HS-5 (cell line): ENCODE data around the gene BCAS4.

ENCODE experiments used
- DNase-seq: peaks from one replicate; pipeline ENCODE4 v3.0.0-alpha.2; 2012; ENCODE audit warnings: low read depth

The BCAS4 gene

GRCh38 chr20:50823319-50823718 is 28.5 kb downstream of the BCAS4 start:
- DNase-seq: no peak

- DNase-seq: peak; percentile 40
Observed at GRCh38 chr20:50824137-50824536, 29.3 kb downstream of the BCAS4 start.

GRCh38 chr20:50826121-50826520 is 31.3 kb downstream of the BCAS4 start:
- no peak for DNase-seq

DNA sequence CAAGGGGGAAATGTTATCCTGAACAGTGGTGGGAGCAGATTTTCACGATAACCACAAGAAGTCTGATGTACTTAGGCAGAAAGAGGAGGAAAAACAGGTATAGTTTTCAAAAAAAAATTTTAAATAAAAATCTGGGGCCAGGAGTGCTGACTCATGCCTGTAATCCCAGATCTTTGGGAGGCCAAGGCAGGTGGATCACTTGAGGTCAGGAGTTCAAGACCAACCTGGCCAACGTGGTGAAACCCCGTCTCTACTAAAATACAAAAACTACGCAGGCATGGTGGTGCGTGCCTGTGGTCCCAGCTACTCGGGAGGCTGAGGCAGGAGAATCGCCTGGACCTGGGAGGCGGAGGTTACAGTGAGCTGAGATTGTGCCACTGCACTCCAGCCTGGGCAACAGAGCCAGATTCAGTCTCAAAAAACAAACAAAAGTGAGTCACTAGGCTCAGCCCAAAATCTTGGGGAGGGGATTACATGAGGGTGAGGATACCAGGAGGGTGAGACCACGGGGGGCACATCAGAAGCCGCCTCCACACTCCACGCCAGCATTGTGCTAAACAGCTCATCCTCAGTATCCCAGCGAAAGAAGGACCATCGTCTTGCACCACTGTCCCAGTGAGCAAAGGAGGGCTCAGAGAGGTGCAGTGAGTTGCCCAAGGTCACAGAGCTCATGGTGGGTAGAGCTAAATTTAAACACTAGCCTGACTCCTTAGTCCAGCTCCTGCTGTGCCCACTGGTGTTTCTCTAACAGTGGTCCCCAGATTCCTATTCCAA is 33.7 kb downstream of the BCAS4 start:
- DNase-seq: no peak

DNA sequence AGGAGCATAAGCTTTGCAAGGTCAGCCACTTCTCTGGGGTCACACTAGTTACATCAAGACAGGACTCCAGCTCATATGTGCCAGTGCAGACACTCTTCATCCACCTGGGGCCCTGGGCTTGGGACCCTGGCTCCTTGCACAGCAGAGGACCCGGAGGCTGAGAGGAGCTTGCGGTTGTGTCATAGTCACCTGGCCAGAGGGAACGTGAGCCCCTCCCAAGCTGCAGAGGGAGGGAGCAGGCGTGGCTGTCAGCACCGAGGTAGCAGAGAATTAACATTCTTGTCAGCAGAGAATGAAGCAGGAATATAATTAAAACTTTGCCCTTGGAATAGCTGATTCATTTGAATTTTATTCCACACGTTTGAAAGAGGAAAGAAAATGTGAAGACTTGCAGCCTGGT is 36.8 kb downstream of the BCAS4 start:
- no peak for DNase-seq

DNA sequence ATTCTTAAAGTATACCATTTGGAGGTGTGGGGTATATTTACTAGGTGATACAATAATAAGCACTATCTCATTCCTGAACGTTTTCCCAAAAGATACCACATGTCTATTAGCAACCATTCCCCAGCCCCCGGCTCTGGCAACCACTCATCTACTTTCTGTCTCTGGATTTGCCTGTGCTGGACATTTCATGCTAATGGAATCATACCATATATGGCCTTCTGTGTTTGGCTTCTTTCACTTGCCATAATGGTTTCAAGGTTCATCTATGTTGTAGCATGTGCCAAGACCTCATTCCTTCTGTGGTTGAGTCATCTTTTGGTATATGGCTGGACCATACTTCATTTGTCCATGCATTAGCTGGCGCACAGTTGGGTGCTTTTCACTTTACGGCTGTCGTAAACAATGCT is 39.7 kb downstream of the BCAS4 start:
- peak; percentile 76 for DNase-seq

- peak; percentile 60 for DNase-seq
Observed at GRCh38 chr20:50837532-50838321, 42.9 kb downstream of the BCAS4 start.

GRCh38 chr20:50838322-50838625 is 43.4 kb downstream of the BCAS4 start:
- DNase-seq: no peak

- DNase-seq: no peak
Observed at GRCh38 chr20:50838707-50839385, 44.0 kb downstream of the BCAS4 start.

DNA sequence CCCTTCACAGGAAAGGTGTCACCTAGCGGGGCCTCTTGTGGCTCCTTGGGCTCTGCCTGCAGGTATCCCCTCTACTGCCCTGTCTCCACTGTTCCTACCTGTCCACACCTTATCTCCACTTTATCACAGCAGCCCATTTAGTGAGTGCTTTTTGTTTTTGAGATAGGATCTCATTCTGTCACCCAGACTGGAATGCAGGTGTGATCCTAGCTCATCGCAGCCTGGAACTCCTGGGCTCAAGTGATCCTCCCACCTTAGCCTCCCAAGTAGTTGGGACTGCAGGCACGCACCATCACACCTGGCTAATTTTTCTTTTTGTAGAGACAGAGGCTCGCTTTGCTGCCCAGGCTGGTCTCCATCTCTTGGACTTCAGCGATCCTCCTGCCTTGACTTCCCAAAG is 48.0 kb downstream of the BCAS4 start:
- no peak for DNase-seq

DNA sequence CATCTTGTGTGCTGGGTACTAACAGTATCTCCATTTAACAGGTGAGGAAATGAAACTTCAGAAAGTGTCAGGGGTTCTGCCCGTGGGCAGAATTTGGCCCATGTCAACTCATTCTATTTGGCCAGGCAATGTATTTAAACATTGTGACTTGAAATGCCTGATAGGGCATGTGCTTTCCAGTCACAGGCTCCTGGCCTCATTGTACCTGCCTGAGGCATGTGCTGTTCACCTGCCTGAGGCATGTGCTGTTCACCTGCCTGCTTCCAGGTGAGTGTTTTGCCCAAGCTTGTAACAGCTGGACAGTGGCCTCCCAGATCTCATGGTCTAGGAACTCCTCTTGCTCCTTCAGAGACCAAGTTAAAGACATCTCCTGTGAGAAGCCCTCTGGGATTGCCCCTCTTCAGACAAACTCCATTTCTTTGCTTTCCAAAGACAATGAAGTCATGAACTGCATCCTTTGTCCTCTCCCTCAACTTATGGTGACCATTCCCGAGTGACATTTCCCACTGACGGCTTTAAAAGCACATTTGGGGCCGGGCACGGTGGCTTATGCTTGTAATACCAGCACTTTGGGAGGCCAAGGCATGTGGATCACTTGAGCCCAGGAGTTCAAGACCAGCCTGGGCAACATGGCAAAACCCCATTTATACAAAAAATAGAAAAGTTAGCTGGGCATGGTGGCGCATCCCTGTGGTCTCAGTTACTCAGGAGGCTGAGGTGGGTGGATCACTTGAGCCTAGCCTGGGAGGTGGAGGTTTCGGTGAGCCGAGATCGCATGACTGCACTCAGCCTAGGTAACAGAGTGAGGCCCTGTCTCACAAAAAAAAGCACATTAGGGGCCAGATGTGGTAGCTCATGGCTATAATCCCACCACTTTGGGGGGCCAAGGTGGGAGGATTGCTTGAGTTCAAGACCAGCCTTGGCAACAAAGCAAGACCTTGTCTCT is 48.7 kb downstream of the BCAS4 start:
- DNase-seq: no peak

DNA sequence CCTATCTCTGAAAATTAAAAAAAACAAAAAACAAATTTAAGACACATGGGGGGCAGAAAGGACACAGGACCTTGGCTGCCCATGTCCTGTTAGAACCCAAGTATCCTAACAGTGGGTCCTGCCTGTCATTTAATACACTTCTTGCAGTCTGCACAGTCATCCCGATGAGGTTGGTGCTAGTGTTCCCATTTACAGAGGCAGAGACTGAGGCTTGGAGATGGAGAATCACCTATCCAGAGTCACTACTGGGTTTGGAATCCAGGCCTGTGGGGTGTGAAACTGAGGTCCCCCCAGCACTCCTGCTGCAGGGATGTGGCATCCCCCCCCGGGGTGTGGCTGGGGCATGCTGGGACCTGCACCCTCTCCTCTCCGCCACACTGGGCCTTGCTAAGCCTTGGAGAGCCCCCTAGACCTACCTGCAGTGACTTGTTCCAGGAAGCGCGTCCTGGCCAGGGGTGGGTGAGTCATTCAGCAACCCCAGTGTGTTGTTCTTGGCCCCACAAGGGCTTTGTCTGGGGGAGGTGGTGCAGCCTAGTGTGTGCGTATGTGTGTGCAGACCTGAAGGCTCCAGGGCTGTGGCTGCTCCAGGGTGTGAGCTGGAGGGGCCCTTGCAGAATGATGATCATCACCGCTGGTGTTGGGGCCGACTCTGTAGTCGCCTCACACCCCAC is 49.7 kb downstream of the BCAS4 start:
- DNase-seq: peak; percentile 43

GRCh38 chr20:50845566-50846215 is 50.8 kb downstream of the BCAS4 start:
- DNase-seq: no peak

DNA sequence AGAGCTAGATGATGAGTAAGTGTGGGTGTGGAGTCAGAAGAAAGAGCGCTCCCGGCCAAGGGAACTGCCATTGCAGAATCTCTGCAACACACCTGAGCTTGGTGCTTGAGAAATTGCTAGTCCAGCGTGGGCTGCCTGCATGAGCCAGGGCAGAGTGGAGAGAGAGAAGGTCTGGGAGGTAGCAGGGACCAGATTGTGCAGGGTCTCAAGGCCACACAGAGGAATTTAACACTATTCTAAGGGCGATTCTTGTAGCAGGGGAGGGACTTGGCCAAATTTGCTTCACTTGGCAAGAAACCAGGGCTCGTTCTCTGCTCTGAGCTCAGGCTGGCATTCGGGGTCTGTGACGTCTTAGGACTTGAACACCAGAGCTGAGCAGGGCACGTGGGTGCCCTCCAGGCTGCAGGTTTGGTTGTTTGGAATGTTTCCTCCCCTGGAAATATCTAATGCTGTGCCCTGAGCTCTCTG is 53.5 kb downstream of the BCAS4 start:
- DNase-seq: no peak

DNA sequence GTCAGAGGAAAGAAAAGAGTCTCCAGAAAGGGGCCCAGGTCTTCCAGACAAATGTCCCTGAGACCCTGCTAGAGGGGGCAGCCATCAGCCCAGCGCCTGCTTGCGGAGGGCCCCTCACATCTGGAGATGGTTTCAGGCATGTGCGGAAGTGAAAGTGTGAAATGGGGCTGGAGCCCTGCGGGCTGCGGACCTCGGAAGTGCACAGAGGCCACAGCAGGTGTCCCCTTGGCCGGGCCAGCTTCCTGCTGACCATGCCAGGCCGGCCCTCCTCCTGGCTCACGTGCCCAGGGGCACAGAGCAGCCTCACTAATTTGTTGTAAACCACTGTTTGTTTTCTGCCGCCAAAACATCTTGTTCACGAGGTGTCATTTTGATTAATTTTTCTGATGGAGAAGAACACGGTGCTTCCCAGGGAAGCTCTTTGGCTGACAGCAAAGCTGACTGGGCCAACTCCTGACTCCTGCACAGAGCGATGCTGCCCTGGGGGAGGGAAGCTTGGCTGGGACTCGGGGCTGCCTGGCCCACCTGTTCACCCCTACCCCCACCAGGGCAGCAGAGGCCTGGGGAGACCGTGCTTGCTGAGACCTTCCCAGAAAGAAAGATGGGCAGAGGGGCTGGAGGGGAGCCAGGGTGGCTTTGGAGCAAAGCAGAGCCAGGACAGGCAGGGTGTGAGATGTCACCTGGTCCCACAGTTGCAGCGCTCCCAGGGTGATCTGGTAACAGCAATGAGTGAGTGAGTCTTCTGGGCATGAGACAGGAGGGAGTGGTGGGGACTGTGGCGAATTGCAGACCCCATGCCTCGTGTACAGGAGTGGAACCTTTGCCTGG is 54.2 kb downstream of the BCAS4 start:
- no peak for DNase-seq

DNA sequence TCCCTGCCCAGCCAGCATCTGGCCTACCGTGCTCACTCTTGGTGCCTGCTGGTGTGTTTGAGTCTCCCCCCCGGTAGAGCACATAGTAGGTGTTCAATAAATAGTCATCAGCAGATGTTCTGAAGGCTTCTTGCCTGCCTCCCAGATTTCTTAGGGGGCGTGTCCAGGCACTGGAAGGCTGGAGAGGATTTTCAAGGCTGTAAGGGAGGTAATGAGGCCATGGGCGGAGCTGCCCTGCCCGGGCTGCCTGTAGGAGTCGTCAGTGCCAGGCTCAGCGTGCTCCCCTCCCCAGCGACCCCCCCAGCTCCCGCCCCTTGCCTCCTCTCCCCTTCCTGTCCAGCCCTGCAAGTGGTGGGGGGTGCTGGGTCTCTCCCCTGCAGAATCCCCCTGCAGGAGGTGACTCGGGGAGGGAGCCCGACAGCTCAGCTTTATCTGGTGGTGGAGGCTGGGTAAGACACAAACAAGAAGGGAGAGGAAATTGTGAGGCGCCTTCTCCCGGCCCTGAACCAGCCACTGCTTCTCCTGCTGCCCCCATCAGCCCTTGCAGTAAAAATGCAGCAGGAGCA is 55.9 kb downstream of the BCAS4 start:
- DNase-seq: no peak

DNA sequence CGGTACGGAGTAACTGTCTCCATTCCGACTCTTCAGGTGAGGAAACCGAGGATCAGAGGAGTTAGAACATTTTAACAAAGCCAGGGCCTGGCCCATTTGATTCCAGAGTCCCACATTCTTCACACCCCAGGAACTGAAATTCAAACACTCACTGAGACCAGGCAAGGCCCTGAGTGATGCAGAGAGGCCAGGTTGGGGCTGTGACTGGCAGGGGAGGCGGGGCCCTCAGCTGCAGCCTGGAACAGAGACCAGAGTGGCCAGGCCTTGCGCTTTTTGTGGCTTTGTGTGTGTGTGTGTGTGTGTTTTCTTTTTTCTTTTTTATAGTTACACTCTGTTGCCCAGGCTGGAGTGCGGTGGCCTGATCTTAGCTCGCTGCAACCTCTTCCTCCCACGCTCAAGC is 57.2 kb downstream of the BCAS4 start:
- DNase-seq: no peak

DNA sequence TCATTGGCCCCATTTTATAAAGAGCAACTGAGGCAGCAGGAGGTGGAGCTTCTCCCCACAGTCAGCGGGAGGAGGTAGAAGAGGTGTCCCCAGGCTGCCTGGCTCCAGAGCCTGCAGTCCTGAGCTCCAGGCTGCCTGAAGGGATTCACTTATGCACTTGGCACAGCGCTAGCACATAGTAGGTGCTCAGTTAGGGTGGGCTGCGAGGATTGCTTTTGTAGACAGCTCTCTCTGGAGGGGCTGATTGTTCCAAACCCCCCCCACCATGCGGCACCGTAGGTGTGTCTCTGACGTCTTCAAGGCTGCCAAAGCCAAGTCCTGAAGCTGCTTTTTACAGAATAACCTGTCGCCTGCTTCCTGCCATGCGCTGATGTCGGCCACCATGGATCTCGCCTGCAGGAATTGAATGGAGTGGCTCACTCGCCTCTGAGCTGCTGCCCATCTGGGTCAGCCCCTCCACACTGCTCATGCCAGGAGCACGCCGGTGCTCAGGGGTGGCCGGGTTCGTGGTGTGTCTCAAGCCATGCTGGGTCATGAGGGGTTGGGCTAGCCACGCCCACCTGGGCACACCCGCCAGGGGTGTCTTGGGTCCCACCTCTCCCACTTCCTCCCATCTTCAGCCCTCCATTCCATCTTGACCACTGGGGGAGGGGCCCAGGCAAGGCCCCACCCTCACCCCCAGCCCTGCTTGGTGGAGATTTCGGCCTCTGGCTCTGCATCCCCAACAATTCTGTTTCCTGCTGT is 59.8 kb downstream of the BCAS4 start:
- no peak for DNase-seq
